HK-2 (cell line): ENCODE results near the gene COL16A1.

Source experiments
- DNase-seq: peaks from one replicate; pipeline ENCODE4 v3.0.0-alpha.2; 2018; ENCODE audit not compliant: unreplicated experiment

Gene COL16A1

DNA sequence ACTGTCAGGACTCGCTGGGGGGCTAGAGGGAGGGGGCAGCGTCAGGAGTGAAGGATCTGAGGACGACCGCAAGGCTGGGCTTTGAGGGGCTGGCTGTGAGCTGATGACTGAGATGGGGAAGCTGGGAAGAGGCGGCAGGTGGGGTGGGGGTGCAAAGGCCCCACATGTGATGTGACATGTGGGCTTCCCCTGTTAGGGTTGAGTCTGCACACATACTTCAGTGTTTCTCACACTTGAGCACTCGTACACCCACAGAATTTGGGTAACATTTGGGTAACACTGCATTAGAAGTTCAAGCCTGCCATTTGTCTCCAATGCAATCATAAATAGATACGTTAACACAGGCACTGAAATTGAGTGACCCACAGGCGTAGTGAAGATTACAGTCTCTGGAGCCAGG lies 16.2 kb downstream of the COL16A1 start:
- DNase-seq: no peak

DNA sequence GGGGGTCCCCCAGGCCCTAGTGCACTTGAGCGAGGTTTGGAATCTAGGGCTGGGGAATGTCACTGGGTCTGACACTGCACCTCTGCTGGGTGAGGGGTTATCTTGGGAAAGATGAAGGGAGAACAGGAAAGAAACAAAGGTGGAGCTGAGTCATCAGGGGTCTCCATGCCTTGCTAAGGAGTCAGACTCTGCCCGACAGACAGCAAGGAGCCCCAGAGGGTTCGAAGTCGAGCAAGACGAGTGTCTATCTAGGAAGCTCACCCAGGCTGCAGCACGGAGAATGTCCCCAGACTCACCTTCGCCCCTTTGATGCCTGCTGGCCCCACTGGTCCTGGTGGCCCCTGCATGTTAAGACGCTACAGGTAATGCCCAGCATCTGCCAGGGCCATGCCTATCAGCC lies 18.0 kb downstream of the COL16A1 start:
- DNase-seq: no peak

DNA sequence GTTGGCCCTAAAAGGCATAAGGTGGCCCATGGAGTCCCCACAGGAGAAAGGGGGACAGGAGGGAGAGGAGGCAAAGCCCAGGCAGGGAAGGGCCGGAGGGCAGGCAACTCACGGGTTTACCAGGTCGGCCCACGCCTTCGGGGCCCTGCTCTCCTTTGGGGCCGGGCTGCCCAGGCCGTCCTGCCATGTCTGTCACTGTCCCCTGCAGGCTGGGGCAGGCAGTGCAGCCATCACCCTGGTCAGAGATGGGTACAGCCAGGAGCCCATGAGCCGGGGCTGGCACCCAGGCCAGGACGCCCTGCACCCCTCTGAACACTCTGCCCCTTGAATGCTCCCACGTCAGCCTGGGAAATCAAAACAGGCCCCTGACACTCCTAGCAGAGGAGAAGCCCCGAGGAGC lies 19.8 kb downstream of the COL16A1 start:
- no peak for DNase-seq

DNA sequence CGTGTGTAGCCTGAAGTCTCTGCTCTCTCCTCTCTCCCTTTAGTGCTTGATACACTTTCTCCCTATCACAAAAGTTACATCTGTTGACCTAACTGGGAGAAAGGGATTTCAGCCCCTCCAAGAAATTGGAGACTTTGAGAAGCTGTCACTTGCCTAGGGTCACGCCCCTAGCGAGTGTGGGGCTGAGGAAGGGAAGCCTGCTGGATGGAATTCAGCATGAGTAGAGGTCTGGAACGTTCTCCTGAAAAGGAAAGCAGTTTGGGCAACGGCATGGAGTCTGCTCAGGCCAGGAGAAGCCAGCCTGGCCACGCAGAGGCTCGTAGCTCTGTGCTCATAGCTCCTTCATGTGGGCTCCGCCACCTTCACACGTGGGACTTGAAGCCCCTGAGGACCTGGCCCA lies 22.4 kb downstream of the COL16A1 start:
- DNase-seq: no peak

DNA sequence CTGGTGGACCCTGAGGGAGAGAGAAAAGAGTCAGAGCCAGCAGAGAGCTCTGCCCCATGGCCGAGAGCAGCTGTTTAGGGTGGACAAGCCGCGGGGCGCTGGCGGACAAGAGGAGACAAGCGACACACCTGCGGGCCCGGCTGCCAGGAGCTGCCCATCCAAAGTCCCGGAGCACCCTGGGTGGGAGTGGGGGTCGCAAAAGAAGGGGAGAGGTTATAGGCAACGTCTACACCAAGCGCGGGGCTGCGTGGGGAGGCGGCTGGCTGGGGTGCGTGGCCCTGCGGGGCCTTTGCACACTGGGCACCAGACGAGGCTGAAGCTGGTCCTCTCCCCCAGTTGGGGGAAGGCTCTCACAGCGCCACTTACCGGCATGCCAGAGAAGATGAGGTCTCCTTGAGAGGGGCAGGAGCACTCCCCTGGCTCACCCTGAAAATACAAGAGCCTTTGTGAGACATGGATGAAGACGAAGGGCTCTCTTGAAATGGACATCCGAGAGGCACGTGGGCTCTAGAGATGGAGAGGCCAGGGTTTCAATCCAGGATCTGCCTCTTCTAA lies 24.1 kb downstream of the COL16A1 start:
- no peak for DNase-seq

DNA sequence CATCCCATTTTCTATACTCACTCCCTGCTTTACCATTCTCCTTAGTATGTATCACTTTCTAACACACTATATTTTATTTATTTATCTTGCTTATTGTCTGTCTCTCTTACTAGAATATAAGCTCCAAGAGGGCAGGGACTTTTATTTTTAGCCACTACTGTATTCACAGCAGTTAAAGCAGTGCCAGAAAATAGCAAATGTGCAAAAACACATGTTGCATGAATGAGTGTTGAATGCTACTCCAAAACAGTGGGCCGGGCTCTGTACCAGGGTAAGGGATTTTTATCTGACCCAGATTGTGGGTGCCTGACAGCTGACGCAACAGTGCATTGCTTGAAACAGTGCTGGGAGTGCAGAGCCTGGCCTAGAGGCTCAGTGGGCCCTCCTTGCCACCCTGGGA lies 24.7 kb downstream of the COL16A1 start:
- DNase-seq: no peak

DNA sequence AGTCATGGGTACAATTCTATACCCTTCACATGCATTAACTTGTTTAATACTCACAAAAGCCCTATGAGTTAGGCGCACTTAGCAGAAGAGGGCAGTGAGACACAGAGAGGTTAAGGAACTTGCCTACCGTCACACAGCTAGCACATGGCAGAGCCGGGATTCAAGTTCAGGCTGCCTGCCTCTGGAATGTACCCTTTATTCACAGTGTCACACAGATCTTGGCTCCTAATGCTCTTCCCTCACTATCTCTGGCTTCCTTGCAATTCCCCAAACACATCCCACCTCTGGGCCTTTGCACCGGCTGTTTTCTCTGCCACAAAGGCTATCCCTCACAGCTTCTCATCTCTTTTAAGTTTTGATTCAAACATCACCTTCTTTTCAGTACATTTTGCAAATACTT lies 25.1 kb downstream of the COL16A1 start:
- no peak for DNase-seq

DNA sequence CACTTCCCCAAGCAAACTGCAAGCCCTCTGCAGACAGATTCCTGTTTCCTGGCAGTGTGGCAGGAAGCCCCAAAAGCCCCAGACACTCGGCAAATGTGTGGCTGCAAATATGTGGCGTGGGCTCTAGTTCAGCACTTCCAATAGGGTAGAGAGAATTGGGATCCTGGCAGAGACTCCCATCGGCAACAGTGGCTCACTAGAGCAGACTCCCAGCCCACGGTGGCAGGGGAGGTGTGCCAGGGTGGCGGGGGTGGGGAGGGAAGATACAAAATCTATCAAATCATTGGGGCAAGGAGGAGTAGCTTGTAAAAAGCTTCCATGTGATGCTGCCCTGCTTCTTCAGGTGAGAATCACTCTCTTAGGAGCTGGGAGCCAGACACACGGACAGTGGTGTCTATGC lies 25.9 kb downstream of the COL16A1 start:
- no peak for DNase-seq

DNA sequence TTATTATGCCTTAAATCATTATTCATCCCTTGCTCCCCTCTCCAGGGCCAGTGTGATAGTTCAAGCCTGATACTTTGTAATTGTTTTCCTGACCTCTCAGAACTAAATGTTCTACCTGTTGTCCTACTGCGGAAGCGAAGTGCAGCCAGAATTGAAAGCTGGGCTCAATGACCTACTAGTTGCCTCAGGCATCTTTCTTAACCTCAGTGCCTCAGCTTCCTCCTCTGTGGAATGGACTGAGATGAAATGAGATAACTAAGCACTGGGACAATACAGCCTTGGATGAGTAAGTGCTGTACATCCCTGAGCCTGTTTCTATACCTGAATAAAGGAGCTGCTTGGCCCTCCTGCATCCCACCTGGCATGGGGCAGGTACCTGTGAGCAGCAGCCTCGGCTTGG lies 26.4 kb downstream of the COL16A1 start:
- no peak for DNase-seq

DNA sequence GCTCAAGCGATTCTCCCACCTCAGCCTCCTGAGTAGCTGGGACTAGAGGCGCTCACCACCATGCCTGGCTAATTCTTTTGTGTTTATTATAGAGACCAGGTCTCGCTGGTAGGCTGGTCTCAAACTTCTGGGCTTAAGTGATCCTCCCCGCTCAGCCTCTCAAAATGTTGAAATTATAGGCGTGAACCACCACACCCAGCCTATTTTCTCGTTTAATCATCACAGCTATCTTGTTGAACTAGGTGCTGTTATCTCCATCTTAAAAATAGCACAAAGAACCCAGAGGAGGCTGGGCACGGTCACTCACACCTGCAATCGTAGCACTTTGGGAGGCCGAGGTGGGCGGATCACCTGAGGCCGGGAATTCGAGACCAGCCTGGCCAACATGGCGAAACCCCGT lies 28.1 kb downstream of the COL16A1 start:
- no peak for DNase-seq

DNA sequence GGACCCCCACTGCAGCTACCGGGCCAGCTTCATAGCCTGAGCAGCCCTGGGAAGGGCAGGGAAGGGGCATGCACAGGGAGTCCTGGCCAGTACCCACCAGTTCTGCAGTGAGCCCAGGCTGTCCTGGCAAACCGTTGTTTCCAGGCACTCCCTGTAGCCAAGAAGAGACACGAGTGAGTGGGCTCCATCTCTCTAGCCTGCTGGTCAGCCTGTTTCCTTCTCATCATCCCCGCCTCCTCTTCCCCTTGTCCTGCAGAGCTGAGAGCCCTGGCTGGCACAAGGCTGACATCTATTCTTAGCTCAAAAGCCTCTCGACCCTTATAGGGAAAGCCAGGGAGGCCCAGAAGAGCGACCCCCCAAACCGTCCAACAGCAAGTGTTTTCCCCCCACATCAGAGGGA lies 28.7 kb downstream of the COL16A1 start:
- DNase-seq: no peak

DNA sequence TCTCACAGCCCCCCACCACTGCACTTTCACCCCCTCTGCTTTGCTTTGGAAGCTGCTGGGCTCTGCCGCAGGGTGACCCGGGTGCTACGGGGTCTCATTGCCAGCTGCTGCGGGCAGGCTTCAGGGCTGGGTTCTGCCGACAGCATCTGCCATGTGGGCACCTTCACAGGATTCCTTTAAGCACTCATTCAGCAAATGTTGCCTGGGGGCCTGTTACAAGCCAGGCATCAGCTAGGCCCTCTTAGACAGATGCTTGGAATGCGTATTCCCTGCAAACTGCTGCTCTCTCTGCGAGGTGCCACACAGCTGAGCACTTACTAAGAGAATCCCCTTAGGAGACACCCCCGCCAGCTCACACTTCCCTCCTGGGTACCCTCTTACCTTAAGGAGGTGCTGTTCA lies 29.2 kb downstream of the COL16A1 start:
- no peak for DNase-seq

DNA sequence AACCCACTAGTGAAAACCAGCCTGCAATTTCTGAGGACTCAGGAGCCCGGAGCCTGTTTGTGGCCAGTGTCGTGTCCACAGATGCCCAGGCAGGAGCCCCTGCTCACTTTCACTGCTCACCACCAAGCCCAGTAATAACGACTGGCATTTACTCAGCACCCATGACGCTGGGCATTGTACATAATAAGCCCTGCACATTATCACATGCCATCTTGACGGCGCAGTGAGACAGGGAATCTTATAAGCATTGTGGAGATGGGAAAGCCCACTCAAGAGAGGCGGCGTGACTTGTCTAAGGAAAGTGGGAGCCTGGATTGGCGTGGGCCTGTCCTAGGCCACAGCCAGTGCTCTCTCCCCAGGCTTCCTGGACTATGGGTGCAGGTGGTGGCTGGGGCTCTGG lies 30.4 kb downstream of the COL16A1 start:
- DNase-seq: no peak

DNA sequence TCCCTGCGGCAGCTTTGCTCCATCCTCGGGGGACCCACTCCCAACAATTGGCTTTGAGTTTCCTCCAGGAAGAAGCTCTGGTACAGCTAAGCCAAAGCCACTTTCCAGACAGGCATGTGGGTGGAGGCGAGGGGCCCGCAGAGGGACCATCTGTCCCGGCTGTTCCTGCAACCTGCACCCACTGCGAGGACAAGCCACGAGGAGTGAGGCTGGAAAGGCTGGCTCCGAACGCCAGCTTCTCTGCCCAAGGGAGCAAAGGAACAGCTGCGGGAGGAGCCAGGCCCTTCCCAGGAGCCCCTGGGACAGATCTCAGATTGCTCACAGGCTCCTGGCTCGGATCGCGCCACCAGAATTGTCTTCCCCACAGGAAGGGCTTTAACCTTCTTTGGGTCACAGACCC lies 30.8 kb downstream of the COL16A1 start:
- no peak for DNase-seq

DNA sequence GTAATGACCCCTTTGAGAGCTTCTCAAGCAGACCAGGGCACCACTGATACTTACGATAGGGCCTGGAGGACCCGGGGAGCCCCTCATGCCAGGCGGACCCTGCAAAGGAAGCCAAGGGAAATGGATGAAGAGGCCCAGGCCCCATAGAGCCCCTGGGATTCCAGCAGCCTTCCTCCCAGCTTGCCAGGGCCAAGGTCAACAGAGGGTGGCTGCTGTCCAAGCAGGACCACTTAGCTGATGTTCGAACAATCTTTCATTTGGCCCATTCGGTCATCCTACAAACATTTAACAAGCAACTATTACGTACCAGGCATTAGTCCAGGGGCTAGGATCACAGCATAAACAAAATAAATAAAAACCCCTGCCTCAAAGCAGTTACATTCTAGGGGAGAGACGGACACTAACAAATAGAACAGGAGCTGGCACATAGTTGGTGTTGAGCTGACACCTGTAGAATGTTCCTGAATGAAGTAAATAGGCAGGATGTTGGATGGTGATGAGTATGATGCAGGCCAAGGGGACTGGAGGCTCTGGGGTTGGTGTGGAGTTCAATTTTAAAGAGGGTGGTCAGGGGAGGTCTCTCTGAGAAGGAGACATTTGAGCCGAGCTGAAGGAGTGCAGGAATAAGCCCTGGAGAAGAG lies 32.1 kb downstream of the COL16A1 start:
- no peak for DNase-seq

DNA sequence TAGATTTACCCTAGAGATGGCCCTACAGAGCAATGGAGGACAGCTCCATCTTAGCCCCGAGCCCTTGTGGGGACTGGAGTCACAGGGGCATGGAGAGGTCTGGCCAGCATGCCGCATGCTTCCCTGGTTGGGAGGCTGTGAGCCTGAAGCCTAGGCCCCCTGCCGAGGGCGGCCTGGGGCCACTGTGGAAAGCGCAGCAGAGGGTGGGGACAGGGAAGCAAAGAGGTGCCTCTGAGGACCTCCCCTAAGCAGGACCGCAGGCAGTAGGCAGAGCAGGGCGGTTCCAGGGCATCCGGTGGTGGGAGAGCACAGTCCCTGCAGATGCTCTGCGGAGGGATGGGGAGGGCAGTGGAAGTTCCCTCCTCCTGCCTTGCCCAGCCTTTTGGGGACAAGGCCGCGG lies 32.7 kb downstream of the COL16A1 start:
- no peak for DNase-seq

DNA sequence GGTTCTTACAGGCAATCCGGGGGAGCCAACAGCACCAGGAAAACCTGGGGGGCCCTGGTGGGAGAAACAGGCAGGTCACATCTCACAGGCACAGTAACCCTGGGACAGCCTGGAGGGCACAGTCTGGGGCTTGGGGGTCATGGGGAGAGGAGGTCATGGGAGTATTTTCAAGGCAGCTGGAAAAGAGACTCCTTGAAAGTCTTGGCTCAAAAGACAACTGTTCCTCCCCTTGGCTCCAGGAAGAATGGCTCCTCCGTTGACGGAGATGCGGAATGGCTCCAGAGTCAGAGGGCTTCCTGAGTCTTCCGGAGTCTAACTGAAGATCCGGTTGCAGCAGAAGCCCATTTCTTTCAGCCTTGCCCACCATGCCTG lies 33.2 kb downstream of the COL16A1 start:
- DNase-seq: no peak

DNA sequence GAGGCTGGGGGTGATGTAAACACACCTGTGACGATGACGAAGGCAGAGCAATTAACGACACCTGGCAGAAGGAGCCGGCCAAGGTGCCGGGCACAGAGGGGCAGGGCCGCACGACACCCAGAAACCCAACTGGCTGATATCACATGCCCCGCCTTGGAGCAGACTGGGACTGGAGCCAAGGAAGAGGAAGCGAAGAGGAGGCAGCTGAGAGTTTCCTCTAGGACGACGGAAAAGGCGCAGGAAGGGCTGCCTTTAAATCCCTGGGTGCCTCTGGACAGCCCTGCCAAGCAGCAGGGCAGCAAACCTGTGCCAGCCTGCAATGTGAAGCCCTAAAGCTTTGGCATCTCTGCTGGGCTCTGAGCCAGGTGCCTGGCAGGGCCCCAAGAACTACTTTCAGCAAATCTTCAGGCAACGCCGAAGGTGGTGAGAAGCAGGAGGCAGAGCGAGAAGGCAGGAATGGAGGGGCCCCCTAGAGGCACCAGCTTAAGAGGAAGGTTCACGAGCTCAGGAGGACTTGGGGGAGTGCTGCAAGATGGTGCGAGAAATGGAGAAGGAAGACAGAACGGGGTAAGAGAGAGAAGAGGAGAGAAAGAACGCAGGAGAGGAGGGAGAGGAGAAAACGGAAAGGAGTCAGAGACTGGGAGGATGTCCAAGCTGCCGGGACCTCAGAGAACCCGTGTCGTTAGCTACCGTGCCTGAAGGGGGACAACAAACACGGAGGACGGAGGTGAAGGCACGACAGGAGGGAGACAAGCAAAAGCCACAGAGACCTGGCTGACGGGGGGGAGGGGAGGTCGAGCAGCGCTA lies 33.8 kb downstream of the COL16A1 start:
- DNase-seq: no peak

DNA sequence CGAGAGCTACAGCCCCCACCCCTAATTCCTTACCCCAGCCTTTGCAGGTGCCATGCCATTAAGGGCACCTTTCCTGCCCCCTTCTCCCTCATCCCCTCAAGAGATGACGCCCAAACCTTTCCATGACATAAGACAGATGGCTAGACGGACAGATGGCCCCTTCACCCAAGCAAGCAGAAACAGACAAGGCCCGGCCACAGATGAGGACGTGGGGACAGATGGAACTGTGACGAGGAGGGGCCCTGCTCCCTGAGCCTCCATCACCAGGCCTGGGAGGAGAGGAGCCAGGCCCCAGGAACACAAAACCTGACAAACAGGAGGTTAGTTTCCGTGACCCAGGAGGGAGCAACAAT lies 34.4 kb downstream of the COL16A1 start:
- no peak for DNase-seq

DNA sequence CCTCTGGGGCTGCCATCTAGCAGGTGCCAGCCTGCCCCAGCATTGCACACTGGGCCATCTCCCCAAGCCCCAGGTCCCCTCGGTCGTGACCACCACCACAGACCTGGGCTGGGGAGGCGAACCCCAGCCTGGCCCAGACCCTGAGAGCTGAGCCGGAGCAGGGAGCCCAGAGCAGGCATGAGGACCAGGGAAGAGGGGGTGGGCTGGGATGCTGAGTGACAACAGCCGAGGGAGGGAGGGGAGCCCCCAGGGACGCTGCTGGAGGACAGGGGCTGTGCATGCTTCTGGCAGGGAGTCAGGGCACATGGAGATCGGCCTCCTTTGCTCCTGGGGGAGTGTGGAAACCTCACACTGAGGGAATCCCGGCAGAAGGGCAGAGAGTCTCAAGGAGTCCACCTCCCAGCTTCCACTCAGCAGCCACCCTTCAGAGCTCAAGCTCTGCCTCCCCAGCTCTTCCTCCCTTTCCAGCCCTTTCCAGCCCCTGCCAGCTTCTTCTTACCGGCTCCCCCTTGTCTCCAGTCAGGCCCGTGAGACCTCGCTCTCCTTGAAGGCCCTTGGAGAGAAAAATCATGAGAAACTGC lies 35.4 kb downstream of the COL16A1 start:
- no peak for DNase-seq

DNA sequence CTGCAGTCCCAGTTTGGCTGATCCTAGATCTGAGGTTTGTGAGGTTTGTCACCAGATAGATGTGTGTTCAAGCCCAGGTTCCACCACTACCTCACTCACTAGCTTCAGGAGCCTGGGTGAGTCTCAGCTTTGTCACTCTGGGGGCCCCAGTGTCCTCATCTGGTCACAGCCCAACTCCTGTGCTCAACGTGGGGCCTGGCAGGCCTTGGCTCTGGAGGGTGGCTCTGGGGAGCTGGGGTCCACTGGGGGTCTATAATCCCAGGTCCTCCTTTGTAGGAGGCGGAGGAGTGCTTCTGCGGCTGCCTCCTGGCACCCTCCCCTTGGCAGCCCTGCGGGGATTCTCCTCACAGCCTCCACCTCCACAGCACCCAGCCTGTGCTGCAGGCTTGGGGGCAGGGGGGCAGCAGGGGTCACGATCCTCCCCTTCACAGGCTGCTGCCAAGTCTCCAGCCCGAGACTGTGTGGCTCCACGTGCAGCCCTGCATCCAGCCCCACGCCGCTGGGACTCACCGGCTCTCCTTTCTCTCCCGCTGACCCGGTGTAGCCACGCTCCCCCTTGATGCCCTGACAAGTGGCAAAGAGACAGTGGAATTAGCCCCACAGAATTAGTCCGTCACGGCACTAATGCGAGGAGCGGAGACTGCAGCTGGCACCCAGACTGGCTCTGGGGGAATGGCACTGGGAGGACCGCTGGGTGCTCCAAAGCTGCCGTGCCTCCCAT lies 36.6 kb downstream of the COL16A1 start:
- no peak for DNase-seq

DNA sequence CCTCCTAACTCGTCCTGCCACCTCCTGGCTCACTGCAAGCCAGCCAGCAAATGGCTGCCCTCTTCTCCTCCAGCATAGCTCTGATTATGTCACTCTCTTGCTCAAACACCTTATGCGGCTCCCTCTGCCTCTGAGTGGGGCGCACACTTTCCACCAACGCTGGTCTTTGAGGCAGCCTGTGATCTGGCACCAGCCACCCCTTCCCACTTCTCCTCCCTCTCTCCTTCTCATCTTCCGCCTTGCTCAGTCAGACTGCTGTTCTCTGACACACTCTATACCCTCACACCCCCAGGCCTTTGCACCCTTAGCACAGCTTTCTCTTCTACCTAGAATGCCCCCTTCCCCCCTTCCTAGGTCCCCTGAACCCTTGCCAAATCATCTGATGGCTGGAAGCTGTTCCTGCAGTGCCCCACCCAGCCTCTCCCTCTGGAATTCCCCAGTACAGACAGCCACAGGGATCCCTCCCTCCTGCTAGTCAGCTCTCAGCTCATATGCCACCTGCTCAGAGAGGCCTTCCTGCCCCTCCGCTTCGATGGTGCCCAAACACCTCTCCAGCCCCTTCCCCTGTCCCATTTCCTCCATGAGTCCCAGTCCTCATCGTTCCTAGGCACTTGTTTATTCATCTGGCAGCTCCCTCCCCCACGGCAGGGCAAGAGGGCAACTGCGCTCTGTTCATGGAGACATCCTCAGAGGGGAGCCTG lies 37.4 kb downstream of the COL16A1 start:
- DNase-seq: peak; percentile 43
